Neural progenitor cell (in vitro differentiated cells): ENCODE measurements around the gene CLEC1A. TPM values are rescaled to one million over a fixed set of nuclear protein-coding genes. Genes with fewer than 3 reads are reported as not detected.

Experiments used
- DNase-seq: peaks from one replicate; pipeline ENCODE4 v3.0.0-alpha.2; 2016; ENCODE audit warnings: low spot score
- H2AFZ ChIP-seq: fragments of 200-600 bp; sonication (generic); replicated peaks from 2 replicates; pipeline ENCODE4 v1.6.1; 2016; ENCODE audit warnings: antibody characterized with exemption
- H3F3A ChIP-seq: fragments of 200-600 bp; sonication (generic); 2 replicates; pipeline ENCODE4 v1.6.1; 2016; ENCODE audit warnings: antibody characterized with exemption, low read depth
- H3K27ac ChIP-seq: fragments of 200-600 bp; sonication (generic); 2 replicates; pipeline ENCODE4 v1.5.1; 2016; ENCODE audit warnings: mild to moderate bottlenecking
- H3K27me3 ChIP-seq: fragments of 200-600 bp; sonication (generic); 2 replicates; pipeline ENCODE4 v1.6.1; 2016; ENCODE audit warnings: mild to moderate bottlenecking, moderate library complexity
- H3K36me3 ChIP-seq: fragments of 200-600 bp; sonication (generic); 2 replicates; pipeline ENCODE4 v1.5.1; 2016
- H3K4me1 ChIP-seq: fragments of 200-600 bp; sonication (generic); 2 replicates; pipeline ENCODE4 v1.6.1; 2016; ENCODE audit warnings: mixed run types
- H3K4me2 ChIP-seq: fragments of 200-600 bp; sonication (generic); 2 replicates; pipeline ENCODE4 v1.6.1; 2016
- H3K4me3 ChIP-seq: fragments of 200-600 bp; sonication (generic); 2 replicates; pipeline ENCODE4 v1.5.1; 2016
- H3K79me2 ChIP-seq: fragments of 200-600 bp; sonication (generic); 2 replicates; pipeline ENCODE4 v1.6.1; 2016; ENCODE audit warnings: low read depth
- H3K9ac ChIP-seq: fragments of 200-600 bp; sonication (generic); 2 replicates; pipeline ENCODE4 v1.6.1; 2016
- H3K9me3 ChIP-seq: fragments of 200-600 bp; sonication (generic); 2 replicates; pipeline ENCODE4 v1.5.1; 2016; ENCODE audit warnings: low read depth
- H4K20me1 ChIP-seq: fragments of 200-600 bp; sonication (generic); 2 replicates; pipeline ENCODE4 v1.6.1; 2016; ENCODE audit warnings: low read depth
- H3K27ac Mint-ChIP-seq: 3 replicates; pipeline ENCODE4 v1.8.0; 2021; ENCODE audit warnings: mixed read lengths
- H3K27me3 Mint-ChIP-seq: 2 replicates; pipeline ENCODE4 v1.8.0; 2022; ENCODE audit warnings: low read depth, mild to moderate bottlenecking, inconsistent platforms, moderate library complexity, mixed read lengths; ENCODE audit not compliant: insufficient read depth
- H3K36me3 Mint-ChIP-seq: 3 replicates; pipeline ENCODE4 v1.8.0; 2021; ENCODE audit warnings: mixed read lengths
- H3K4me1 Mint-ChIP-seq: 3 replicates; pipeline ENCODE4 v1.8.0; 2021; ENCODE audit warnings: mixed read lengths
- H3K4me3 Mint-ChIP-seq: 3 replicates; pipeline ENCODE4 v1.8.0; 2021; ENCODE audit warnings: mild to moderate bottlenecking, moderate library complexity, mixed read lengths
- H3K9me3 Mint-ChIP-seq: 3 replicates; pipeline ENCODE4 v1.8.0; 2020; ENCODE audit warnings: mixed read lengths
- CTCF ChIP-seq: fragments of 200-600 bp; sonication (generic); IDR thresholded peaks from 2 replicates; pipeline ENCODE4 v1.5.1; 2017; ENCODE audit warnings: antibody characterized with exemption, mild to moderate bottlenecking
- EZH2 ChIP-seq: fragments of 200-600 bp; sonication (generic); IDR thresholded peaks from 2 replicates; pipeline ENCODE4 v1.6.1; 2017; ENCODE audit warnings: antibody characterized with exemption, mild to moderate bottlenecking, moderate library complexity
- EZH2phosphoT487 ChIP-seq: fragments of 200-600 bp; sonication (generic); IDR thresholded peaks from 2 replicates; pipeline ENCODE4 v1.6.1; 2017; ENCODE audit warnings: antibody characterized with exemption
- total RNA-seq: library from RNA; depleted of rRNA; stranded (reverse); fragments of >200 nt; gene quantifications from 2 replicates; pipeline ENCODE4 v1.2.3, GENCODE V29; 2015; ENCODE audit warnings: low replicate concordance

Gene CLEC1A
- total RNA-seq, 1 donor from 2014 or later = not detected

- Mint-ChIP-seq H3K9me3 (no peaks in the 10 kb centered on the region), H3K27me3 (peaks cover under 1% of the 10 kb centered on the region), H3K27ac (no peak overlapping the region), H3K36me3 (no peaks in the 10 kb centered on the region), H3K4me3 (no peak overlapping the region), H3K4me1 (no peaks in the 10 kb centered on the region)
- no peak overlapping the region for H3K9ac ChIP-seq
- no peak overlapping the region for H3K27ac ChIP-seq
- no peak overlapping the region for H3K4me3 ChIP-seq
- no peaks in the 10 kb centered on the region for H4K20me1 ChIP-seq
- H3K9me3 ChIP-seq = no peaks in the 10 kb centered on the region
- TF ChIP-seq EZH2phosphoT487 = no peak
- TF ChIP-seq EZH2 = no peak
- no peak for TF ChIP-seq CTCF
- no peaks in the 10 kb centered on the region for H3K79me2 ChIP-seq
- no peaks in the 10 kb centered on the region for H3F3A ChIP-seq
- no peaks in the 10 kb centered on the region for H3K36me3 ChIP-seq
- H3K4me1 ChIP-seq = no peaks in the 10 kb centered on the region
- H3K4me2 ChIP-seq = no peak overlapping the region
- H3K27me3 ChIP-seq = no peaks in the 10 kb centered on the region
- DNase-seq = no peak
- H2AFZ ChIP-seq = no peak overlapping the region
Observed at GRCh38 chr12:10031771-10032175, 67.0 kb downstream of the CLEC1A start.

- Mint-ChIP-seq H3K27me3 (peaks cover 2% of the 10 kb centered on the region), H3K27ac (no peak overlapping the region), H3K4me3 (no peak overlapping the region), H3K36me3 (no peaks in the 10 kb centered on the region), H3K4me1 (no peaks in the 10 kb centered on the region), H3K9me3 (no peaks in the 10 kb centered on the region)
- DNase-seq = no peak
- H3K4me3 ChIP-seq = no peak overlapping the region
- H3F3A ChIP-seq = no peaks in the 10 kb centered on the region
- no peak overlapping the region for H3K27ac ChIP-seq
- TF ChIP-seq EZH2phosphoT487 (no peak), CTCF (no peak), EZH2 (no peak)
- no peak overlapping the region for H3K9ac ChIP-seq
- no peaks in the 10 kb centered on the region for H3K4me1 ChIP-seq
- no peaks in the 10 kb centered on the region for H4K20me1 ChIP-seq
- no peak overlapping the region for H2AFZ ChIP-seq
- no peaks in the 10 kb centered on the region for H3K27me3 ChIP-seq
- no peak overlapping the region for H3K4me2 ChIP-seq
- no peaks in the 10 kb centered on the region for H3K36me3 ChIP-seq
- H3K9me3 ChIP-seq = no peaks in the 10 kb centered on the region
- H3K79me2 ChIP-seq = no peaks in the 10 kb centered on the region
Observed at GRCh38 chr12:10031321-10031720, 67.5 kb downstream of the CLEC1A start.

- TF ChIP-seq EZH2phosphoT487 = no peak
- TF ChIP-seq EZH2 = no peak
- no peak for TF ChIP-seq CTCF
- Mint-ChIP-seq H3K4me3 (no peak within 1 kb of the TSS), H3K27ac (no peak within 1 kb of the TSS), H3K36me3 (no peaks in the 10 kb centered on the region), H3K9me3 (no peaks in the 10 kb centered on the region), H3K4me1 (no peaks in the 10 kb centered on the region), H3K27me3 (peaks cover 4% of the 10 kb centered on the region)
- Histone ChIP-seq H3K27ac (no peak within 1 kb of the TSS), H3K4me1 (no peaks in the 10 kb centered on the region), H3K36me3 (no peaks in the 10 kb centered on the region), H3K9ac (no peak within 1 kb of the TSS), H3F3A (no peaks in the 10 kb centered on the region), H3K4me2 (no peak within 1 kb of the TSS), H3K27me3 (no peaks in the 10 kb centered on the region), H4K20me1 (no peaks in the 10 kb centered on the region), H3K4me3 (no peak within 1 kb of the TSS), H2AFZ (no peak within 1 kb of the TSS), H3K79me2 (no peaks in the 10 kb centered on the region), H3K9me3 (no peaks in the 10 kb centered on the region)
- DNase-seq = no peak
Observed at GRCh38 chr12:10030446-10030845, 68.3 kb downstream of the CLEC1A start, which contains the start of gene CLEC9A. CLEC9A (plus strand) TSS chr12:10030682; CDS start chr12:10052688, 22,006 bp downstream.
